ENCODE measurements around the gene RNF150. TPM values are rescaled to one million over a fixed set of nuclear protein-coding genes. Genes with fewer than 3 reads are reported as not detected.

The RNF150 gene
- polyA plus RNA-seq, 1 donor: 36.4 TPM

GRCh38 chr4:141023051-141023450, 110.2 kb downstream of the RNF150 start:
- no peak for DNase-seq (ENCODE audit: low read depth)

DNA sequence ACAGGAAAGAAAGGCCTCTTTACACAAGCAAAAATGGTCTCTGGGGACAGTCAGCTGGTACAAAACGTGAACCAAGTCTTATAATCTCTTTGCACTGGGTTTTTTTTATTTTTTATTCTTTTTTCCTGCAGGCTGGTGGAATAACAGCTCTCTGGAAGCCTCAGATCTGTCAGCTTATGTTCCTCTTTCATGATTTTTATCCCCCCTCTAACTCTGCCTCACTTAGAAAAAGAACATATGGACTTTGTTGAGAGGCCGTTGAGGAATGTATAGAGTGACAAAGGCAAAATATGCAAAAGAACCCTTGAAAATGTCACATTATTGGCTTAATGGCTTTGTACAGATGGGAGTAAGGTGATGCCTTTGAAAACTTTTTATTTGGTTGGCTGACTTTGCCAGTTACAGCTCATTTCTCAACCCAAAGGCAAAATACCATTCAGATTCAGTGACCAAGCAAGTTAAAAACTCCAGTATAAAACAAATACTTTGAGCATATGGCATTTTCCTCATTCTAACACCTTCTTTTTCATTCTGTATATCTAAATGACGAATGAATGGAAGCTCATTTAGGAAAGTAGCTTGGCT, 111.1 kb downstream of the RNF150 start:
- no peak for DNase-seq (ENCODE audit: low read depth)

- no peak for DNase-seq (ENCODE audit: low read depth)
Measured at GRCh38 chr4:141021397-141022110, 111.7 kb downstream of the RNF150 start.

DNA sequence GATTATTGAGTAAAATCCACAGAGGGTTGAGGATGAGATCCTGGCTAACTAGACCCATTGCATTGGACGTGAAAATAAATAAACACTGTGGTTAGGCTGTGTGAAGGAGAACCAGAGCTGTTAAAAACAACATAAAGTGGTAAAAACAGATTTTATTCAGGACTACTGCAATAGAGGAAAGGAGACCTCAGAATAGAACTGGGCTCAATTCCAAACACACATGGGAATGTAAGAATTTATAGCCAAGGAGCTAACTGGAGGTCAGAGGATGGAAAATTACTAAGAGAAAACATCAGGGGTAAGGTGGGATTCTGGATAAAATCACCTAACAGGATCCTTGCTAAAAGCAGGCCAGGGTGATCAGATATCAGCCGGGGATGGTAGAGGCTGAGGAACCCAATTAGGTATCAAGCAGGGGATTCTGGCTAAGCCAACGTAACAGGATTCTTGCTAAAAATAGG, 112.4 kb downstream of the RNF150 start:
- DNase-seq (ENCODE audit: low read depth): peak; percentile 68

GRCh38 chr4:141019768-141020167, 113.5 kb downstream of the RNF150 start:
- DNase-seq (ENCODE audit: low read depth): no peak

- no peak for DNase-seq (ENCODE audit: low read depth)
Measured at GRCh38 chr4:141016117-141016798, 117.0 kb downstream of the RNF150 start.

DNA sequence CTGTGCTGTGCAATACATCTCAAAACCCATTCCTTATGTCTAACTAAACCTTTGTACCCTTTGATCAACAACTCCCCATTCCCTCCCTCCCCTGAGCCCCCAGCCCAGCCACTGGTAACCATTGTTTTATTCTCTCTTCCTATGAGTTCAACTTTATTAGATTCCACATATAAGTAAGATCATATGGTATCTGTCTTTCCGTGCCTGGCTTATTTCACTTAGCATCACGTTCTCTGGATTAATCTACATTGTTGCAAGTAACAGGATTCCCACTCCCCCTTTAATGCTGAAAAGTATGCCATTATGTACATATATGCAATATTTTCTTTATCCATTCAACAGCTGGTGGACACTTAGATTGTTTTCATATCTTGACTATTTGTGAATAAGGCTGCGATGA, 119.4 kb downstream of the RNF150 start:
- no peak for DNase-seq (ENCODE audit: low read depth)

- DNase-seq (ENCODE audit: low read depth): no peak
Measured at GRCh38 chr4:141011901-141012315, 121.4 kb downstream of the RNF150 start.

GRCh38 chr4:141009931-141010330, 123.3 kb downstream of the RNF150 start:
- no peak for DNase-seq (ENCODE audit: low read depth)

GRCh38 chr4:141009129-141009528, 124.1 kb downstream of the RNF150 start:
- DNase-seq (ENCODE audit: low read depth): no peak

DNA sequence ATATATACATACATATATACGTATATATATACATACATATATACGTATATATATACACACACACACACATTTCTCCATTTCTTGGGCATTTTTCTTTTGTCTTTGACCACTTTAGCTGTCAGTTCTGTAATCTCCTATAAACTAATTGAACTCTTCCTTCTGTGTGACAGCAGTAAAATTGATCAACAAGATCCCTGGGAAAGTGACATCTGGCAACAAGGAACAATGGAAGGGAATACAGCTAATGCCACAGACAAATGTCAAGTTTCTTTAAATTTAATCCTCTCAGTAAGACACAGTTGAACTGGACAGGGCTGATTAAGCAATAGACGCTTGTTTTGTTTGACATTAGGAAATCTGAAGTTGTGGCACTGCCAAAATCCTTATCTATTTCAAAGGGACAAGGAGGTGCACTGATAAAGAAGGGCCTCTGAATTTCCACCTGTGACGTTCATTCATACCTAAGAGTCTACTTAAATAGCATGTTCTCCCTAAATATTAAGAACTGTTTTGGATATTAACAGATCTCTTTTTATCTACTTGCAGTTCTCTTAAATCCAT, 126.9 kb downstream of the RNF150 start:
- DNase-seq (ENCODE audit: low read depth): no peak

GRCh38 chr4:141004823-141005222, 128.4 kb downstream of the RNF150 start:
- DNase-seq (ENCODE audit: low read depth): no peak

DNA sequence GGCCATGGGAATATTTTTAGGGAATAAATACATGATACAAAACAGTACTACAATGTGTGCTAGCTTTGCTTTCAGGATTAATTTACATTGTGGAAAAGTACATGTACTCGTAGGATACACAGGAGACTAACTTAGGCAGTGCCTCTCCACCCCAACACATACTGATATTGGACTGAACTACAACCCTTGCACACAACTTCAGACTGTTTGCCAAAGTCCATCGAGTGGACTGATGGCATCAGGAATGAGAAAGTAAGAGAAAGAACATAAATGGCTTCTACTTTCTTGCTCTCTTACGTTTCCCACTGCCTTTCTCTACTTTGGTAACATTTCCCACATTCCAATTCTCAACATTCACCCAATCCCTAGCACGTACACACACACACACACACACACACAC, 130.1 kb downstream of the RNF150 start:
- no peak for DNase-seq (ENCODE audit: low read depth)

DNA sequence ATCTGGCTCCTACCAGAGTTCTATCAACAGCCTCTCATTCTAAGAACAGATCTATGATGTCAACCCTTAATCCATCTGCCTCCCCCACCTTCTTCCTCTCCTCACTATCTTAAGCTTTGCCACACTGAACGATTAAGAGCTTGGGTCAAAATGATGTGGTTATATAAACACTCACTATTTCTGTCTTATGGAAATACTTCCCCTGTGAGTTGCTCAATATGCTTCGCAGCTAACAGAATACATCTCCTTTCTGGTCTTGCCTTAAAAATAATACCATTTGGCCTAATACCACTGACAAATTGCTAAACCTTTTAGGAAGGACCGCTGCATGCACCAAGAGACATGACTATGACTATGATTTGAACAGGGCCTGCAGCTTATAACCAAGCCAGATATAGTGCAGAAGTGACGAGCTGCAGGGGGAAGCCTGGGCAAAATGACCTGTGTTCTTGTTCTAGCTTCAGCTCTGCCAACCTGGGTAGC, 130.9 kb downstream of the RNF150 start:
- no peak for DNase-seq (ENCODE audit: low read depth)

- DNase-seq (ENCODE audit: low read depth): no peak
Measured at GRCh38 chr4:140996766-140997165, 136.5 kb downstream of the RNF150 start.

- no peak for DNase-seq (ENCODE audit: low read depth)
Measured at GRCh38 chr4:140995058-140995457, 138.2 kb downstream of the RNF150 start.

DNA sequence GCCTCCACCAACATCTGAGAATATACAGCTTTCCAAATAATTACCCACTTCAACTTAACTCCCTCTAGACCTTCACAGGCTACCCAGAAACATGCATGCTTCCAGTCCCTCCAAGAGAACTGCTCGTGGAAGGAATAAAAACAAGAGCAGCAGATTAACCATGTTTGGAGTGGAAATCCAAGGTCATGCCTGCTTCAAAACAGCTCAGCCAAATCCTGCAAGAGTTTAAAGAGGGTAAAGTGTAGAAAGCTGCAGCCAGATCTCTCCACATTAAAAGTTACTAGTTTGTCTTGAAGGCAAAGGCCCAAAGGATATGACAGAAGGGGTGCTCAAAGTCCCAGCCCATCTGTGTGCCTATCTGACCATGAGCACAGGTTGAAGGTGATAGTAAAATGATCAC, 139.3 kb downstream of the RNF150 start:
- DNase-seq (ENCODE audit: low read depth): no peak

GRCh38 chr4:140993370-140993769, 139.9 kb downstream of the RNF150 start:
- no peak for DNase-seq (ENCODE audit: low read depth)

DNA sequence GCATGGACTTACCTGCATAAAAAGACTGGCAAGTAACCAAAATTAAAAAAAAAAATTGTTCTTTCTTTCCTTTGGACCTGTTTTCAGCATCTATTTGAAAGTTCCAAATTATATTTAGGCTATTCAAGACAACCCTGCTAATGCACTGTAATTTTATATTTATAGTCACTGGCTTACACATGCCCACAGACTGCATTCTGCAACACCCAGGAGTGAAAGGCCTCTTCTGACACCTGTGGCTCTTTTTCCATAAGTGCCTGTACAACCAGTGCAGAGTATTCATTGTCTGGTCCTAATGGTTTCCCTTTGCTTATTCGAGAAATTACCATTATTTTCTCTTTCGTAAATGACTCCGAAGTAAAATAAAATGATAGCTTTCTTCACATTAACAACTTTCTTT, 143.3 kb downstream of the RNF150 start:
- DNase-seq (ENCODE audit: low read depth): no peak

DNA sequence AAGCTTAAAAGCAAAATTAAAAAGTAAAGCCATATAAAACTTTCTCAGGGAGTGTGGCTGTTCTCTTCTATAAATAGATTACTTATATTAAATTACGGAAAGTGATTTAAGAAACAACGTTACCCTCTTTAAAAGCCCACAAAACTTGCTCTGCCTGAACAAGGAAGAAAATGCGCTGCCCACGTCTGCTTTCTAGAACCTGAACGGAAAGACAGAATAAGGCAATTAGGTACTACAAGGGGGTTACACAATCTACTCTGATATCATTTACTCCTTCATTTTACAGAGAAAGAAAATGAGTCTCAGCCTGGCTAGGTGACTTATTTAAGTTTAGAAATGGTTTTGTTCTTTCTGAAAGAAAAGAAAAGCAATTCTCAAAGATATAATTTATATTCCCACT, 147.2 kb downstream of the RNF150 start:
- no peak for DNase-seq (ENCODE audit: low read depth)

GRCh38 chr4:140982613-140983340, 150.5 kb downstream of the RNF150 start:
- DNase-seq (ENCODE audit: low read depth): no peak

Measured in forelimb muscle (tissue), 1 donor.